A549 (cell line): Measurements from ENCODE around the gene FTSJ1. TPM values are rescaled to one million over a fixed set of nuclear protein-coding genes. Genes with fewer than 3 reads are reported as not detected.

Source experiments
- ATAC-seq, 2 experiments: fragments of 200-7000 bp in 1 of 2; fragments of >200 bp in 1 of 2; cut with Nextera tagmentation in 1 of 2; cut with Tn5 transposase in 1 of 2; 3 replicates each; pipeline versions ENCODE4 v1.8.0 to v1.9.1; 2018 to 2020; ENCODE audit warnings: mild to moderate bottlenecking in 1 of 2, moderate library complexity in 1 of 2
- CTCF ChIA-PET: fragments of 300-600 bp; sonication (Branson Sonifier 250); formaldehyde crosslinking; extraction: SDS; loops from one replicate; lab custom pipeline; 2021; ENCODE audit warnings: antibody characterized with exemption, inconsistent platforms; lab: Yijun Ruan, JAX
- POLR2A ChIA-PET: fragments of 350-600 bp; formaldehyde crosslinking; extraction: SDS; loops from one replicate; lab custom pipeline; 2021; ENCODE audit warnings: antibody characterized with exemption, inconsistent platforms; lab: Yijun Ruan, JAX
- DNase-seq, 2 experiments: peaks; one replicate each; pipeline versions ENCODE4 v3.0.0 to v3.0.0-alpha.2; 2011 to 2016; ENCODE audit warnings: low read depth in 1 of 2, low spot score in 1 of 2
- FAIRE-seq: peaks from 2 replicates; lab custom pipeline; 2011; peaks lifted over from hg19 to GRCh38; lab: Jason Lieb, UNC
- H3K27ac ChIP-seq, 2 experiments: fragments of >200 bp; sonication (Bioruptor Twin); formaldehyde crosslinking; 3 replicates each; pipeline ENCODE4 v1.5.1; 2016 to 2017
- H3K4me1 ChIP-seq: fragments of >200 bp; sonication (Bioruptor Twin); formaldehyde crosslinking; 3 replicates; pipeline ENCODE4 v1.6.1; 2016
- H3K4me2 ChIP-seq: fragments of >200 bp; sonication (Bioruptor Twin); formaldehyde crosslinking; 3 replicates; pipeline ENCODE4 v1.6.1; 2016
- H3K4me3 ChIP-seq: fragments of >200 bp; sonication (Bioruptor Twin); formaldehyde crosslinking; 3 replicates; pipeline ENCODE4 v1.5.1; 2016
- H3K9me3 ChIP-seq: fragments of >200 bp; sonication (Bioruptor Twin); formaldehyde crosslinking; 3 replicates; pipeline ENCODE4 v1.6.1; 2016
- CBX8 ChIP-seq: fragments of 200-600 bp; sonication (generic); IDR thresholded peaks from 2 replicates; pipeline ENCODE4 v1.6.1; 2016
- CEBPB ChIP-seq, 2 experiments: fragments of >200 bp in 1 of 2; sonication (Bioruptor Twin) in 1 of 2; formaldehyde crosslinking in 1 of 2; IDR thresholded peaks; 2 replicates each; pipeline ENCODE4 v1.6.1; 2012 to 2016
- CHD4 ChIP-seq: fragments of 200-600 bp; sonication (generic); IDR thresholded peaks from 2 replicates; pipeline ENCODE4 v1.6.1; 2016; ENCODE audit warnings: antibody characterized with exemption, mild to moderate bottlenecking, borderline replicate concordance
- HOXB5 ChIP-seq: fragments of 250-450 bp; sonication (Bioruptor Pico); IDR thresholded peaks from 2 replicates; pipeline ENCODE4 v1.5.0; 2020; ENCODE audit warnings: mild to moderate bottlenecking, moderate library complexity
- JUN ChIP-seq, 2 experiments: fragments of >200 bp; sonication (Bioruptor Twin); formaldehyde crosslinking; IDR thresholded peaks; 2 replicates in 1 of 2; 3 replicates in 1 of 2; pipeline ENCODE4 v1.6.1; 2016 to 2017
- JUNB ChIP-seq: fragments of >200 bp; sonication (Bioruptor Twin); formaldehyde crosslinking; IDR thresholded peaks from 2 replicates; pipeline ENCODE4 v1.6.1; 2016
- KDM1A ChIP-seq: fragments of 200-600 bp; sonication (generic); IDR thresholded peaks from 2 replicates; pipeline ENCODE4 v1.6.1; 2016; ENCODE audit warnings: low read depth, mild to moderate bottlenecking
- NPAS2 ChIP-seq: fragments of 250-450 bp; sonication (Bioruptor Pico); IDR thresholded peaks from 2 replicates; pipeline ENCODE4 v1.8.0; 2022; ENCODE audit warnings: mild to moderate bottlenecking, moderate library complexity, borderline replicate concordance
- RAD21 ChIP-seq, 2 experiments: fragments of >200 bp in 1 of 2; sonication (Bioruptor Twin) in 1 of 2; formaldehyde crosslinking in 1 of 2; IDR thresholded peaks in 1 of 2; conservative IDR thresholded peaks in 1 of 2; 2 replicates in 1 of 2; 3 replicates in 1 of 2; pipeline ENCODE4 v1.6.1; 2012 to 2018; ENCODE audit warnings: inconsistent platforms in 1 of 2
- RARB ChIP-seq: fragments of 250-450 bp; sonication (Bioruptor Pico); IDR thresholded peaks from 2 replicates; pipeline ENCODE4 v1.8.0; 2021; ENCODE audit warnings: mild to moderate bottlenecking, moderate library complexity
- RNF2 ChIP-seq: fragments of 200-600 bp; sonication (generic); IDR thresholded peaks from 2 replicates; pipeline ENCODE4 v1.6.1; 2016; ENCODE audit warnings: low read depth, mild to moderate bottlenecking, antibody characterized with exemption, moderate library complexity, borderline replicate concordance
- SMC3 ChIP-seq: fragments of >200 bp; sonication (Bioruptor Twin); formaldehyde crosslinking; IDR thresholded peaks from 3 replicates; pipeline ENCODE4 v1.6.1; 2018; ENCODE audit warnings: inconsistent platforms
- ZFP36 ChIP-seq: fragments of 450-650 bp; IDR thresholded peaks from 2 replicates; pipeline ENCODE4 v1.6.1; 2014; ENCODE audit warnings: borderline replicate concordance; ENCODE audit not compliant: partially characterized antibody
- ZSCAN20 ChIP-seq: fragments of 250-450 bp; sonication (Bioruptor Pico); IDR thresholded peaks from 2 replicates; pipeline ENCODE4 v1.8.0; 2022; ENCODE audit warnings: mild to moderate bottlenecking, moderate library complexity
- WGBS: methylation state at CpG from one replicate; pipeline ENCODE4 v1.1.6; 2017; ENCODE audit errors: missing lambda C conversion rate; 5-methylcytosine and 5-hydroxymethylcytosine counted together
- polyA plus RNA-seq, 4 experiments: library from polyadenylated mRNA; depleted of rRNA in 3 of 4; stranded (reverse); fragments of >200 nt; fragmentation: RNase III in 1 of 4; extraction: RNeasy Plus Mini Kit Qiagen cat#74134 plus additional on column Dnase treatment in 1 of 4; gene quantifications; 2 replicates in 3 of 4; 3 replicates in 1 of 4; pipeline ENCODE4 v1.2.3, GENCODE V29; 2011 to 2017
- TF ChIP-seq, protein P1 (sequence below): fragments of >200 bp; sonication (Bioruptor Twin); formaldehyde crosslinking; IDR thresholded peaks from 3 replicates; pipeline ENCODE4 v1.5.1; 2016
- TF ChIP-seq, protein P2 (sequence below): fragments of 200-600 bp; sonication (generic); IDR thresholded peaks from 2 replicates; pipeline ENCODE4 v1.6.1; 2016; ENCODE audit warnings: antibody characterized with exemption, mild to moderate bottlenecking, moderate library complexity
- TF ChIP-seq, protein P3 (sequence below): fragments of 250-450 bp; sonication (Bioruptor Pico); IDR thresholded peaks from 2 replicates; pipeline ENCODE4 v1.5.0; 2020; ENCODE audit warnings: low read depth, mild to moderate bottlenecking, moderate library complexity
- TF ChIP-seq, protein P4 (sequence below): IDR thresholded peaks from 2 replicates; pipeline ENCODE4 v1.6.1; 2012; ENCODE audit warnings: low read depth, borderline replicate concordance
- TF ChIP-seq, protein P5 (sequence below): IDR thresholded peaks from 2 replicates; pipeline ENCODE4 v1.6.1; 2012
- TF ChIP-seq, protein P6 (sequence below): fragments of >200 bp; sonication (Bioruptor Twin); formaldehyde crosslinking; IDR thresholded peaks from 3 replicates; pipeline ENCODE4 v1.6.1; 2016

FTSJ1 gene
- polyA plus RNA-seq, 2 of the 4 experiments (the other 2 are of a cell fraction) = 37.1 to 71.2 TPM

DNA sequence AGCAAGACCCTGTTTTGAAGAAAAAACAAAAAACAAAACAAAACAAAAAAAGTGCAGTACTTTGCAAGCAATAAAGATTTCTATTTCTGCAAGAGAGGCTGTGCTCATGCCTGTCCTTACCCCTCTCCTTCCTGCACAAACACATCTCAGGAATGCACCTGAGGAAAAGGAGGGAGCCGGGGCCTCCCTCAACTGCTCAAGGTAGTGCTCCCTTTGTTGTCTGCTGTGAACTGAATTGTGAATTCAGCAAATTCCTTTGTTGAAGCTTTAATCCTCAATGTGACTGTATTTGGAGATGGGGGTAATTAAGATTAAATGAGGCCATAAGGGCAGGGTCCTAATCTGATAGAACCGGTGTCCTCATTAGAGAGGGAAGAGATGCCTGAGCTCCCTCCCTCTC, 13.9 kb downstream of the FTSJ1 start:
- peaks cover 11% of the 10 kb centered on the region; the same call in 2 of the 3 replicates for H3K4me1 ChIP-seq
- H3K4me3 ChIP-seq = no peak overlapping the region
- CTCF ChIA-PET = interaction anchor here (0.5 to 1.6 kb wide), 2 partner anchors 16 to 1258 kb away, joined by 3 to 4 read pairs; no protein-coding TSS in a partner anchor
- WGBS = 97% methylated on average over 2 of the region's 2 CpGs
- TF ChIP-seq KDM1A = no peak
- TF ChIP-seq, protein P1, sequence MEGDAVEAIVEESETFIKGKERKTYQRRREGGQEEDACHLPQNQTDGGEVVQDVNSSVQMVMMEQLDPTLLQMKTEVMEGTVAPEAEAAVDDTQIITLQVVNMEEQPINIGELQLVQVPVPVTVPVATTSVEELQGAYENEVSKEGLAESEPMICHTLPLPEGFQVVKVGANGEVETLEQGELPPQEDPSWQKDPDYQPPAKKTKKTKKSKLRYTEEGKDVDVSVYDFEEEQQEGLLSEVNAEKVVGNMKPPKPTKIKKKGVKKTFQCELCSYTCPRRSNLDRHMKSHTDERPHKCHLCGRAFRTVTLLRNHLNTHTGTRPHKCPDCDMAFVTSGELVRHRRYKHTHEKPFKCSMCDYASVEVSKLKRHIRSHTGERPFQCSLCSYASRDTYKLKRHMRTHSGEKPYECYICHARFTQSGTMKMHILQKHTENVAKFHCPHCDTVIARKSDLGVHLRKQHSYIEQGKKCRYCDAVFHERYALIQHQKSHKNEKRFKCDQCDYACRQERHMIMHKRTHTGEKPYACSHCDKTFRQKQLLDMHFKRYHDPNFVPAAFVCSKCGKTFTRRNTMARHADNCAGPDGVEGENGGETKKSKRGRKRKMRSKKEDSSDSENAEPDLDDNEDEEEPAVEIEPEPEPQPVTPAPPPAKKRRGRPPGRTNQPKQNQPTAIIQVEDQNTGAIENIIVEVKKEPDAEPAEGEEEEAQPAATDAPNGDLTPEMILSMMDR = no peak
- TF ChIP-seq CBX8 = no peak
- no peak for TF ChIP-seq HOXB5 (CRISPR knock-in tag)
- TF ChIP-seq ZFP36 = no peak
- no peak for TF ChIP-seq JUNB
- TF ChIP-seq RARB (CRISPR knock-in tag) = no peak
- TF ChIP-seq, protein P2, sequence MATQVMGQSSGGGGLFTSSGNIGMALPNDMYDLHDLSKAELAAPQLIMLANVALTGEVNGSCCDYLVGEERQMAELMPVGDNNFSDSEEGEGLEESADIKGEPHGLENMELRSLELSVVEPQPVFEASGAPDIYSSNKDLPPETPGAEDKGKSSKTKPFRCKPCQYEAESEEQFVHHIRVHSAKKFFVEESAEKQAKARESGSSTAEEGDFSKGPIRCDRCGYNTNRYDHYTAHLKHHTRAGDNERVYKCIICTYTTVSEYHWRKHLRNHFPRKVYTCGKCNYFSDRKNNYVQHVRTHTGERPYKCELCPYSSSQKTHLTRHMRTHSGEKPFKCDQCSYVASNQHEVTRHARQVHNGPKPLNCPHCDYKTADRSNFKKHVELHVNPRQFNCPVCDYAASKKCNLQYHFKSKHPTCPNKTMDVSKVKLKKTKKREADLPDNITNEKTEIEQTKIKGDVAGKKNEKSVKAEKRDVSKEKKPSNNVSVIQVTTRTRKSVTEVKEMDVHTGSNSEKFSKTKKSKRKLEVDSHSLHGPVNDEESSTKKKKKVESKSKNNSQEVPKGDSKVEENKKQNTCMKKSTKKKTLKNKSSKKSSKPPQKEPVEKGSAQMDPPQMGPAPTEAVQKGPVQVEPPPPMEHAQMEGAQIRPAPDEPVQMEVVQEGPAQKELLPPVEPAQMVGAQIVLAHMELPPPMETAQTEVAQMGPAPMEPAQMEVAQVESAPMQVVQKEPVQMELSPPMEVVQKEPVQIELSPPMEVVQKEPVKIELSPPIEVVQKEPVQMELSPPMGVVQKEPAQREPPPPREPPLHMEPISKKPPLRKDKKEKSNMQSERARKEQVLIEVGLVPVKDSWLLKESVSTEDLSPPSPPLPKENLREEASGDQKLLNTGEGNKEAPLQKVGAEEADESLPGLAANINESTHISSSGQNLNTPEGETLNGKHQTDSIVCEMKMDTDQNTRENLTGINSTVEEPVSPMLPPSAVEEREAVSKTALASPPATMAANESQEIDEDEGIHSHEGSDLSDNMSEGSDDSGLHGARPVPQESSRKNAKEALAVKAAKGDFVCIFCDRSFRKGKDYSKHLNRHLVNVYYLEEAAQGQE = no peak
- no peak for TF ChIP-seq CHD4
- TF ChIP-seq CEBPB (IDR thresholded peaks at IDR 0.05) = no peak
- no peak for TF ChIP-seq NPAS2
- no peak for TF ChIP-seq RAD21 (conservative IDR thresholded peaks at IDR 0.05 in 1 of 2, IDR thresholded peaks at IDR 0.05 in 1 of 2)
- DNase-seq = no peak
- H3K4me2 ChIP-seq = no peak overlapping the region
- ATAC-seq = no peak
- H3K27ac ChIP-seq = no peak overlapping the region
- POLR2A ChIA-PET = no interaction called here
- no peak for FAIRE-seq
- no peaks in the 10 kb centered on the region for H3K9me3 ChIP-seq

DNA sequence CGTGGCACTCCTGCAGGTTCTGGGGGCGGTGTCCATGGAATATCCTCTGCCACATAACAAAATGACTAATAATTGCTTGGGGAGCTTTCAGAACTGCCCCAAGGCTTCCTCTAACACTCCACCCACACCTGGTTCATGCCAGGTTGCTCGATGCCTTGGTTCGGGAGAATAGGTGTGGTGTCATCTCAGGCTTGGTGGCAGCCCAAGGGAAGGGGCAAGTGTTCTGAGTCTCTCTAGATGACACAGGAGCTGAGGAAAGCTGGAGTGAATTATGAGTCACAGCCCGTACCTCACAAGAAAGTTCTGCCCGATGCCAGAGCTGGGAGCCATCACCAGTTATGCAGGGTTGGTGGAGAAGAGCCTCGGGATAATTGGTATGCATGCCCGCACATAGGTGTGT, 14.7 kb downstream of the FTSJ1 start:
- H3K4me1 ChIP-seq = peaks cover 11% of the 10 kb centered on the region; the same call in 2 of the 3 replicates
- CTCF ChIA-PET = interaction anchor here (0.5 to 1.6 kb wide), 2 partner anchors 16 to 1259 kb away, joined by 3 to 4 read pairs; no protein-coding TSS in a partner anchor
- POLR2A ChIA-PET = no interaction called here
- ATAC-seq (0 out of 6 replicates have a peak, but pooled peaks of 1 of the 2 experiments have one; percentile 17), FAIRE-seq (no peak)
- 44% methylated on average over 6 of the region's 8 CpGs for WGBS
- TF ChIP-seq JUN (IDR thresholded peaks at IDR 0.05) = no peak
- TF ChIP-seq, protein P3, sequence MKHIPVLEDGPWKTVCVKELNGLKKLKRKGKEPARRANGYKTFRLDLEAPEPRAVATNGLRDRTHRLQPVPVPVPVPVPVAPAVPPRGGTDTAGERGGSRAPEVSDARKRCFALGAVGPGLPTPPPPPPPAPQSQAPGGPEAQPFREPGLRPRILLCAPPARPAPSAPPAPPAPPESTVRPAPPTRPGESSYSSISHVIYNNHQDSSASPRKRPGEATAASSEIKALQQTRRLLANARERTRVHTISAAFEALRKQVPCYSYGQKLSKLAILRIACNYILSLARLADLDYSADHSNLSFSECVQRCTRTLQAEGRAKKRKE = no peak
- TF ChIP-seq, protein P1 = no peak
- TF ChIP-seq JUNB = no peak
- no peak for TF ChIP-seq RNF2
- no peak for TF ChIP-seq SMC3
- TF ChIP-seq, protein P4, sequence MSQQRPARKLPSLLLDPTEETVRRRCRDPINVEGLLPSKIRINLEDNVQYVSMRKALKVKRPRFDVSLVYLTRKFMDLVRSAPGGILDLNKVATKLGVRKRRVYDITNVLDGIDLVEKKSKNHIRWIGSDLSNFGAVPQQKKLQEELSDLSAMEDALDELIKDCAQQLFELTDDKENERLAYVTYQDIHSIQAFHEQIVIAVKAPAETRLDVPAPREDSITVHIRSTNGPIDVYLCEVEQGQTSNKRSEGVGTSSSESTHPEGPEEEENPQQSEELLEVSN = no peak
- no peak for TF ChIP-seq NPAS2
- TF ChIP-seq RARB (CRISPR knock-in tag) = no peak
- TF ChIP-seq, protein P5, sequence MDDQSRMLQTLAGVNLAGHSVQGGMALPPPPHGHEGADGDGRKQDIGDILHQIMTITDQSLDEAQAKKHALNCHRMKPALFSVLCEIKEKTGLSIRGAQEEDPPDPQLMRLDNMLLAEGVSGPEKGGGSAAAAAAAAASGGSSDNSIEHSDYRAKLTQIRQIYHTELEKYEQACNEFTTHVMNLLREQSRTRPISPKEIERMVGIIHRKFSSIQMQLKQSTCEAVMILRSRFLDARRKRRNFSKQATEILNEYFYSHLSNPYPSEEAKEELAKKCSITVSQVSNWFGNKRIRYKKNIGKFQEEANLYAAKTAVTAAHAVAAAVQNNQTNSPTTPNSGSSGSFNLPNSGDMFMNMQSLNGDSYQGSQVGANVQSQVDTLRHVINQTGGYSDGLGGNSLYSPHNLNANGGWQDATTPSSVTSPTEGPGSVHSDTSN = no peak
- no peak for TF ChIP-seq ZSCAN20 (CRISPR knock-in tag)
- no peak for TF ChIP-seq HOXB5 (CRISPR knock-in tag)
- TF ChIP-seq, protein P6, sequence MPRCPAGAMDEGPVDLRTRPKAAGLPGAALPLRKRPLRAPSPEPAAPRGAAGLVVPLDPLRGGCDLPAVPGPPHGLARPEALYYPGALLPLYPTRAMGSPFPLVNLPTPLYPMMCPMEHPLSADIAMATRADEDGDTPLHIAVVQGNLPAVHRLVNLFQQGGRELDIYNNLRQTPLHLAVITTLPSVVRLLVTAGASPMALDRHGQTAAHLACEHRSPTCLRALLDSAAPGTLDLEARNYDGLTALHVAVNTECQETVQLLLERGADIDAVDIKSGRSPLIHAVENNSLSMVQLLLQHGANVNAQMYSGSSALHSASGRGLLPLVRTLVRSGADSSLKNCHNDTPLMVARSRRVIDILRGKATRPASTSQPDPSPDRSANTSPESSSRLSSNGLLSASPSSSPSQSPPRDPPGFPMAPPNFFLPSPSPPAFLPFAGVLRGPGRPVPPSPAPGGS = no peak
- TF ChIP-seq, all 56 proteins: peak for 0
- H3K4me2 ChIP-seq = no peak overlapping the region
- no peak for DNase-seq
- H3K4me3 ChIP-seq = no peak overlapping the region
- no peak overlapping the region for H3K27ac ChIP-seq
- H3K9me3 ChIP-seq = no peaks in the 10 kb centered on the region
